NCI-H1930 (cell line): ENCODE data around the gene SIX6.
A peak's percentile ranks its signal among the peaks of the same experiment; 100 is the strongest.

Experiments
- DNase-seq, 2 experiments: peaks; one replicate each; lab custom pipeline; 2025; lab: John Stamatoyannopoulos, UW

The SIX6 gene

GRCh38 chr14:60514378-60514740 is 5.4 kb downstream of the SIX6 start:
- DNase-seq = peak; percentile 39 to 51

GRCh38 chr14:60514741-60515491 is 6.0 kb downstream of the SIX6 start:
- peak; percentile 39 to 54 for DNase-seq

GRCh38 chr14:60515511-60516289 is 6.8 kb downstream of the SIX6 start:
- DNase-seq = no peak

- no peak for DNase-seq
These were observed 23.5 kb downstream of the SIX6 start for GRCh38 chr14:60532442-60532841.

GRCh38 chr14:60537663-60538062 is 28.7 kb downstream of the SIX6 start:
- no peak for DNase-seq

GRCh38 chr14:60544659-60545058 is 35.7 kb downstream of the SIX6 start:
- DNase-seq = no peak

- DNase-seq = no peak
These were observed 44.9 kb downstream of the SIX6 start for GRCh38 chr14:60553808-60554207.

- peak; percentile 17 to 55 for DNase-seq
These were observed 53.1 kb downstream of the SIX6 start for GRCh38 chr14:60561845-60562746.
